ENCODE results near the gene MPHOSPH8.
"Not testable (repeated sequence)": the region's sequence is repeated elsewhere in the genome, so short reads cannot be mapped to it uniquely, and the experiment has no call there.

Gene MPHOSPH8

GRCh38 chr13:19607523-19608078, 25.9 kb upstream of the MPHOSPH8 start:
- intact Hi-C loops (cut with DNase I), result no loop called here

GRCh38 chr13:19618977-19619376, 14.5 kb upstream of the MPHOSPH8 start:
- intact Hi-C loops (cut with DNase I), result no loop called here
- peak in 3 of 42 donors; percentile 10 to 48 (median 21) for DNase-seq

More at GRCh38 chr13:19607523-19608078, 25.9 kb upstream of the MPHOSPH8 start:
- DNase-seq, result peak in 1 of 42 donors; percentile 9

- no peak for DNase-seq
- intact Hi-C loops (cut with DNase I), result no loop called here
Measured at GRCh38 chr13:19622193-19622592, 11.3 kb upstream of the MPHOSPH8 start.

GRCh38 chr13:19624265-19624664, 9.2 kb upstream of the MPHOSPH8 start:
- no peak for DNase-seq

GRCh38 chr13:19632915-19633478, 462 bp upstream of the MPHOSPH8 start:
- no peak for DNase-seq
- intact Hi-C loops (cut with DNase I), result loop anchor here (5.0 to 10.0 kb wide), 2 partner anchors 229 to 322 kb away; partner anchors contain the start of genes ZMYM2 and ZMYM5

More at GRCh38 chr13:19624265-19624664, 9.2 kb upstream of the MPHOSPH8 start:
- intact Hi-C loops (cut with DNase I), result no loop called here

- DNase-seq, result no peak
- intact Hi-C loops (cut with DNase I), result loop anchor here (5.0 to 10.0 kb wide), 2 partner anchors 228 to 321 kb away; partner anchors contain the start of genes ZMYM2 and ZMYM5
Measured at GRCh38 chr13:19634256-19634740, 839 bp downstream of the MPHOSPH8 start.

- intact Hi-C loops (cut with DNase I), result loop anchor here (10.0 kb wide), 1 partner anchor 319 kb away; the partner anchor contains the start of gene ZMYM2
- not testable (repeated sequence) for DNase-seq
Measured at GRCh38 chr13:19635926-19636325, 2.5 kb downstream of the MPHOSPH8 start.

- no peak for DNase-seq
- intact Hi-C loops (cut with DNase I), result no loop called here
Measured at GRCh38 chr13:19643652-19644051, 10.2 kb downstream of the MPHOSPH8 start.

GRCh38 chr13:19645000-19645399, 11.5 kb downstream of the MPHOSPH8 start:
- DNase-seq, result no peak

GRCh38 chr13:19646063-19646462, 12.6 kb downstream of the MPHOSPH8 start:
- intact Hi-C loops (cut with DNase I), result no loop called here
- DNase-seq, result no peak

More at GRCh38 chr13:19645000-19645399, 11.5 kb downstream of the MPHOSPH8 start:
- intact Hi-C loops (cut with DNase I), result no loop called here

- intact Hi-C loops (cut with DNase I), result no loop called here
- DNase-seq, result no peak
Measured at GRCh38 chr13:19650742-19651141, 17.3 kb downstream of the MPHOSPH8 start.

- peak in 1 of 42 donors; percentile 33 for DNase-seq
- intact Hi-C loops (cut with DNase I), result no loop called here
Measured at GRCh38 chr13:19657872-19658591, 24.6 kb downstream of the MPHOSPH8 start.

- intact Hi-C loops (cut with DNase I), result no loop called here
Measured at GRCh38 chr13:19658831-19659230, 25.4 kb downstream of the MPHOSPH8 start.

GRCh38 chr13:19661126-19661525, 27.7 kb downstream of the MPHOSPH8 start:
- DNase-seq, result no peak
- intact Hi-C loops (cut with DNase I), result no loop called here

More at GRCh38 chr13:19658831-19659230, 25.4 kb downstream of the MPHOSPH8 start:
- no peak for DNase-seq

GRCh38 chr13:19661561-19661960, 28.1 kb downstream of the MPHOSPH8 start:
- DNase-seq, result no peak
- intact Hi-C loops (cut with DNase I), result no loop called here

- intact Hi-C loops (cut with DNase I), result no loop called here
- DNase-seq, result no peak
Measured at GRCh38 chr13:19663416-19663979, 30.0 kb downstream of the MPHOSPH8 start.

- intact Hi-C loops (cut with DNase I), result no loop called here
- DNase-seq, result no peak
Measured at GRCh38 chr13:19664481-19665230, 31.2 kb downstream of the MPHOSPH8 start.

GRCh38 chr13:19665427-19665859, 32.0 kb downstream of the MPHOSPH8 start:
- intact Hi-C loops (cut with DNase I), result no loop called here
- peak in 23 of 42 donors; percentile 14 to 59 (median 31) for DNase-seq

- intact Hi-C loops (cut with DNase I), result no loop called here
- DNase-seq, result no peak
Measured at GRCh38 chr13:19668778-19669177, 35.3 kb downstream of the MPHOSPH8 start.
